T-cell (primary cell): ENCODE measurements around the gene JARID2. TPM values are rescaled to one million over a fixed set of nuclear protein-coding genes. Genes with fewer than 3 reads are reported as not detected.

Experiments
- ATAC-seq, 4 experiments: fragments of 200-7000 bp in 3 of 4; fragments of 150-1000 bp in 1 of 4; cut with Tn5 transposase; replicated peaks in 1 of 4; 1 replicate in 3 of 4; 2 replicates in 1 of 4; pipeline ENCODE4 v1.10.0; 2021; ENCODE audit warnings: moderate library complexity in 3 of 4, mild to moderate bottlenecking in 2 of 4, moderate number of reproducible peaks in 1 of 4
- CTCF ChIA-PET, 2 donors: fragments of 300-600 bp; sonication (Branson Sonifier 250); formaldehyde crosslinking; loops; one replicate each; lab custom pipeline; 2022; ENCODE audit warnings: antibody characterized with exemption in 2 of 2; lab: Charles Lee
- POLR2A ChIA-PET, 2 donors: fragments of 300-600 bp; sonication (Branson Sonifier 250); formaldehyde crosslinking; loops; one replicate each; lab custom pipeline; 2022; ENCODE audit warnings: antibody characterized with exemption in 2 of 2; lab: Charles Lee
- DNase-seq, 35 experiments: peaks; one replicate each; pipeline versions ENCODE4 v3.0.0 to v3.0.0-alpha.2; 2013 to 2023
- H3K27ac ChIP-seq: one replicate; pipeline ENCODE4 v1.5.1; 2013; ENCODE audit warnings: low read length
- H3K27me3 ChIP-seq, 2 experiments: replicated peaks in 1 of 2; 1 replicate in 1 of 2; 2 replicates in 1 of 2; pipeline versions ENCODE4 v1.6.1 to v1.7.0; 2013; ENCODE audit warnings: low read length in 1 of 2, mixed read lengths in 1 of 2; ENCODE audit not compliant: control insufficient read depth in 2 of 2, insufficient read depth in 2 of 2; ENCODE audit errors: extremely low read depth in 1 of 2
- H3K36me3 ChIP-seq, 2 donors: 1 replicate in 1 of 2; 2 replicates in 1 of 2; pipeline versions ENCODE4 v1.6.1 to v1.7.0; 2013; ENCODE audit warnings: low read length in 1 of 2; ENCODE audit not compliant: control insufficient read depth in 2 of 2, insufficient read depth in 1 of 2; ENCODE audit errors: extremely low read depth in 1 of 2
- H3K4me1 ChIP-seq, 2 experiments: 1 replicate in 1 of 2; 2 replicates in 1 of 2; pipeline versions ENCODE4 v1.6.1 to v1.7.0; 2013; ENCODE audit warnings: low read length in 2 of 2, mixed read lengths in 1 of 2; ENCODE audit not compliant: insufficient read depth in 2 of 2, control insufficient read depth in 1 of 2; ENCODE audit errors: extremely low read depth in 1 of 2
- H3K4me3 ChIP-seq, 2 donors: 1 replicate in 1 of 2; 2 replicates in 1 of 2; pipeline versions ENCODE4 v1.5.1 to v1.7.0; 2013; ENCODE audit warnings: mild to moderate bottlenecking in 2 of 2, low read length in 1 of 2, moderate library complexity in 1 of 2; ENCODE audit not compliant: control insufficient read depth in 1 of 2; ENCODE audit errors: extremely low read depth in 1 of 2
- H3K9me3 ChIP-seq: 2 replicates; pipeline ENCODE4 v1.7.0; 2013
- H3K27ac Mint-ChIP-seq, 2 donors: one replicate each; pipeline ENCODE4 v1.8.0; 2020 to 2021; ENCODE audit warnings: mild to moderate bottlenecking in 2 of 2, mixed read lengths in 2 of 2
- H3K27me3 Mint-ChIP-seq, 2 donors: one replicate each; pipeline ENCODE4 v1.8.0; 2021 to 2022; ENCODE audit warnings: mixed read lengths in 2 of 2
- H3K36me3 Mint-ChIP-seq: one replicate; pipeline ENCODE4 v1.8.0; 2021; ENCODE audit warnings: mixed read lengths
- H3K4me1 Mint-ChIP-seq, 3 donors: one replicate each; pipeline ENCODE4 v1.8.0; 2020 to 2022; ENCODE audit warnings: mixed read lengths in 3 of 3, mild to moderate bottlenecking in 1 of 3
- H3K4me3 Mint-ChIP-seq, 3 donors: one replicate each; pipeline ENCODE4 v1.8.0; 2020 to 2022; ENCODE audit warnings: mild to moderate bottlenecking in 3 of 3, mixed read lengths in 3 of 3, moderate library complexity in 3 of 3
- H3K9me3 Mint-ChIP-seq, 3 donors: one replicate each; pipeline ENCODE4 v1.8.0; 2020 to 2022; ENCODE audit warnings: mixed read lengths in 3 of 3
- WGBS: methylation state at CpG from one replicate; pipeline ENCODE4 v1.1.5; 2013; ENCODE audit warnings: missing lambda C conversion rate; ENCODE audit not compliant: insufficient coverage; 5-methylcytosine and 5-hydroxymethylcytosine counted together
- total RNA-seq, 35 experiments: library from RNA in 6 of 35; stranded (reverse) in 6 of 35; fragments of 120-200 nt in 1 of 35; gene quantifications; one replicate each; pipeline versions ENCODE4 v1.2.1 to v1.2.4 and lab custom pipeline; 2013 to 2026

JARID2 gene
- total RNA-seq, 5 donors from 2014 or later (not counting 1 experiment from before 2014, with no cell fraction given) = 19.8 to 27.9 (median 21.6) TPM

GRCh38 chr6:15434823-15435380, 189.0 kb downstream of the JARID2 start:
- peak overlapping the region; percentile 7 for H3K27ac ChIP-seq
- Mint-ChIP-seq H3K36me3 (peaks cover 6% of the 10 kb centered on the region), H3K9me3 (no peaks in the 10 kb centered on the region), H3K4me1 (peaks cover 88 to 96% (median 94%) of the 10 kb centered on the region in 3 donors), H3K27me3 (no peaks in the 10 kb centered on the region), H3K4me3 (peak overlapping the region in 1 of 3 donors; percentile 50), H3K27ac (peak overlapping the region; percentile 62 to 72)
- POLR2A ChIA-PET = interaction anchor here in 1 of 2 donors (0.5 kb wide), 1 partner anchor 55 kb away, joined by 10 read pairs; no protein-coding TSS in a partner anchor
- DNase-seq (no peak), ATAC-seq (no peak)
- no peaks in the 10 kb centered on the region for H3K36me3 ChIP-seq
- no peaks in the 10 kb centered on the region for H3K27me3 ChIP-seq
- no CpG with 5 or more reads among the region's 2 CpGs for WGBS
- no peak overlapping the region for H3K4me3 ChIP-seq
- H3K9me3 ChIP-seq = no peaks in the 10 kb centered on the region
- H3K4me1 ChIP-seq = peaks cover 52 to 55% of the 10 kb centered on the region in 2 experiments
- CTCF ChIA-PET = interaction anchor here in 1 of 2 donors (0.7 to 1.1 kb wide), 3 partner anchors 7 to 1223 kb away, joined by 3 read pairs; no protein-coding TSS in a partner anchor

- Histone ChIP-seq H3K27me3 (no peaks in the 10 kb centered on the region), H3K27ac (no peak overlapping the region), H3K36me3 (no peaks in the 10 kb centered on the region), H3K9me3 (no peaks in the 10 kb centered on the region), H3K4me1 (peaks cover 57 to 59% of the 10 kb centered on the region in 2 experiments), H3K4me3 (no peak overlapping the region)
- CTCF ChIA-PET = interaction anchor here (0.5 to 0.7 kb wide), 2 partner anchors 21 to 171 kb away, joined by 3 to 6 read pairs; no protein-coding TSS in a partner anchor
- Mint-ChIP-seq H3K27me3 (no peaks in the 10 kb centered on the region), H3K9me3 (no peaks in the 10 kb centered on the region), H3K36me3 (peaks cover 6% of the 10 kb centered on the region), H3K4me3 (no peak overlapping the region), H3K27ac (no peak overlapping the region), H3K4me1 (peaks cover 88 to 97% (median 96%) of the 10 kb centered on the region in 3 donors)
- WGBS = no CpG with 5 or more reads among the region's 1 CpG
- ATAC-seq = no peak
- DNase-seq = no peak
- POLR2A ChIA-PET = no interaction called here
These were observed 189.6 kb downstream of the JARID2 start for GRCh38 chr6:15435468-15435867.

GRCh38 chr6:15436451-15436850, 190.6 kb downstream of the JARID2 start:
- no peaks in the 10 kb centered on the region for H3K9me3 ChIP-seq
- no peak overlapping the region for H3K4me3 ChIP-seq
- Mint-ChIP-seq H3K4me1 (peaks cover 93 to 97% (median 96%) of the 10 kb centered on the region in 3 donors), H3K27me3 (no peaks in the 10 kb centered on the region), H3K9me3 (no peaks in the 10 kb centered on the region), H3K27ac (peak overlapping the region; percentile 5 to 50), H3K36me3 (peaks cover 6% of the 10 kb centered on the region), H3K4me3 (no peak overlapping the region)
- H3K27me3 ChIP-seq = no peaks in the 10 kb centered on the region
- no peak overlapping the region for H3K27ac ChIP-seq
- no peaks in the 10 kb centered on the region for H3K36me3 ChIP-seq
- ChIA-PET POLR2A (interaction anchor here in 1 of 2 donors (0.6 kb wide), 1 partner anchor 182 kb away, joined by 10 read pairs; no protein-coding TSS in a partner anchor), CTCF (interaction anchor here in 1 of 2 donors (0.6 kb wide), 1 partner anchor 973 kb away, joined by 3 read pairs; no protein-coding TSS in a partner anchor)
- 100% methylated on average over 1 of the region's 3 CpGs for WGBS
- ATAC-seq = no peak
- H3K4me1 ChIP-seq = peaks cover 59 to 66% of the 10 kb centered on the region in 2 experiments
- no peak for DNase-seq

- Mint-ChIP-seq H3K27ac (peak overlapping the region; percentile 20 to 30), H3K4me3 (no peak overlapping the region), H3K27me3 (no peaks in the 10 kb centered on the region), H3K36me3 (peaks cover 6% of the 10 kb centered on the region), H3K4me1 (peaks cover 88 to 90% (median 90%) of the 10 kb centered on the region in 3 donors), H3K9me3 (no peaks in the 10 kb centered on the region)
- POLR2A ChIA-PET = no interaction called here
- no peaks in the 10 kb centered on the region for H3K27me3 ChIP-seq
- H3K4me3 ChIP-seq = no peak overlapping the region
- no peaks in the 10 kb centered on the region for H3K9me3 ChIP-seq
- CTCF ChIA-PET = no interaction called here
- H3K36me3 ChIP-seq = no peaks in the 10 kb centered on the region
- no peak for ATAC-seq
- no peak overlapping the region for H3K27ac ChIP-seq
- no CpG with 5 or more reads among the region's 3 CpGs for WGBS
- no peak for DNase-seq
- H3K4me1 ChIP-seq = peaks cover 55 to 60% of the 10 kb centered on the region in 2 experiments
These were observed 191.3 kb downstream of the JARID2 start for GRCh38 chr6:15437090-15437635.

GRCh38 chr6:15439410-15440025, 193.6 kb downstream of the JARID2 start:
- H3K4me1 ChIP-seq = peaks cover 38 to 41% of the 10 kb centered on the region in 2 experiments
- H3K27ac ChIP-seq = no peak overlapping the region

GRCh38 chr6:15440040-15440439, 194.2 kb downstream of the JARID2 start:
- H3K4me3 ChIP-seq = no peak overlapping the region
- Mint-ChIP-seq H3K36me3 (no peaks in the 10 kb centered on the region), H3K27me3 (no peaks in the 10 kb centered on the region), H3K4me3 (no peak overlapping the region), H3K27ac (peak overlapping the region in 1 of 2 donors; percentile 59), H3K9me3 (no peaks in the 10 kb centered on the region), H3K4me1 (peaks cover 60 to 76% (median 75%) of the 10 kb centered on the region in 3 donors)
- peaks cover 37 to 38% of the 10 kb centered on the region in 2 experiments for H3K4me1 ChIP-seq
- no peaks in the 10 kb centered on the region for H3K9me3 ChIP-seq
- ATAC-seq = no peak
- DNase-seq = no peak
- ChIA-PET CTCF (interaction anchor here in 1 of 2 donors (0.9 to 1.1 kb wide), 2 partner anchors 17 to 27 kb away, joined by 3 read pairs; no protein-coding TSS in a partner anchor), POLR2A (interaction anchor here in 1 of 2 donors (0.5 kb wide), 1 partner anchor 122 kb away, joined by 3 read pairs; no protein-coding TSS in a partner anchor)
- H3K27me3 ChIP-seq = no peaks in the 10 kb centered on the region
- no peaks in the 10 kb centered on the region for H3K36me3 ChIP-seq
- 83% methylated on average over 6 of the region's 9 CpGs for WGBS
- H3K27ac ChIP-seq = no peak overlapping the region

More at GRCh38 chr6:15439410-15440025, 193.6 kb downstream of the JARID2 start:
- no peak for DNase-seq
- H3K27ac Mint-ChIP-seq = peak overlapping the region; percentile 16 to 59
- CTCF ChIA-PET = interaction anchor here (0.7 to 1.1 kb wide), 3 partner anchors 26 to 191 kb away, joined by 3 to 5 read pairs (median 5); no protein-coding TSS in a partner anchor
- H3K27me3 Mint-ChIP-seq = no peaks in the 10 kb centered on the region
- no peaks in the 10 kb centered on the region for H3K9me3 Mint-ChIP-seq
- no peaks in the 10 kb centered on the region for H3K27me3 ChIP-seq
- H3K9me3 ChIP-seq = no peaks in the 10 kb centered on the region
- 0% methylated on average over 1 of the region's 3 CpGs for WGBS
- peaks cover 3% of the 10 kb centered on the region for H3K36me3 Mint-ChIP-seq
- peaks cover 64 to 77% (median 76%) of the 10 kb centered on the region in 3 donors for H3K4me1 Mint-ChIP-seq
- POLR2A ChIA-PET = interaction anchor here in 1 of 2 donors (0.6 kb wide), 1 partner anchor 11 kb away, joined by 7 read pairs; no protein-coding TSS in a partner anchor
- H3K4me3 Mint-ChIP-seq = peak overlapping the region in 1 of 3 donors; percentile 38
- H3K36me3 ChIP-seq = no peaks in the 10 kb centered on the region
- H3K4me3 ChIP-seq = no peak overlapping the region
- ATAC-seq = no peak
